Measurements from ENCODE around the gene NEK1.

Gene NEK1

DNA sequence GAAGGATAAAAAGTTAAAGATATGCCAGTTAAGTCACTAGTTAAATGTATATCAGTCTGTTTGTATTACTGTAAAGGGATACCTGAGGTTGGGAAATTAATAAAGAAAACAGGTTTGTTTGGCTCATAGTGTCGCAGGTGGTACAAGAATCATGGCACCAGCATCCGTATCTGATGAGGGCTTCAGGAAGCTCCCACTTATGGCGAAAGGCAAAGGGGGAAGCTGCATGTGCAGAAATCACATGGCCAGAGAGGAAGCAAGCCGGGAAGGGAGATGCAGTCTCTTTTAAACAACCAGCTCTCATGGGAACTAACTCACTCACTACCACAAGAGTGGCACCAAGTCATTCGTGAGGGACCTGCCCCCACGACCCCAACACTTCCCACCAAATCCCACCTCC lies 249.8 kb downstream of the NEK1 start:
- no peak for DNase-seq (ENCODE audit: low spot score)

DNA sequence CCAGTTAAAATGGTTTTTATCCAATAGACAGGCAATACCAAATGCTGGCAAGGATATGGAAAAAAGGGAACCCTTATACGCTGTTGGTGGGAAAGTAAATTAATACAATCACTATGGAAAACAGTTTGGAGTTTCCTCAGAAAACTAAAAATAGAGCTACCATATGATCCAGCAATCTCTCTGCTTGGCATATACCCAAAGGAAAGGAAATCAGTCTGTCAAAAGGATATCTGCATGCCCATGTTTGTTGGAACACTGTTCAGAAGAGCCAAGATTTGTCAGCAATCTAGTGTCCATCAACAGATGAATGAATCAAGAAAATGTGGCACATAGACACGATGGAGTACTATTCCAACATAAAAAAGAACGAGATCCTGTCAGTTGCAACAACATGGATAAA lies 250.6 kb downstream of the NEK1 start:
- DNase-seq (ENCODE audit: low spot score), result no peak

DNA sequence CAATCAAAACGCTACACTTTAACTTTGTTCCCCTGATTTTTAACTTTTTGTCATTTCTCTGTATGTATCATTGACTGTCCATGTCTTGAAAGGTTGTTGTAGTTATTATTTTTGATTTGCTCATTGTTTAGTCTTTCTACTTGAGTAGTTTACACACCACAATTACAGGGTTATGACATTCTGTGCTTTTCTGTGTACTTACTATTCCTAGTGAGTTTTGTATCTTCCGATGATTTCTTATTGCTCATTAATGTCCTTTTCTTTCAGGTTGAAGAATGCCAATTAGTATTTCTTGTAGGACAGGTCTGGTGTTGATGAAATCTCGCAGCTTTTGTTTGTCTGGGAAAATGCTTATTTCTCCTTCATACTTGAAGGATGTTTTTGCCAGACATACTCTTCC lies 252.4 kb downstream of the NEK1 start:
- DNase-seq (ENCODE audit: low spot score), result no peak

DNA sequence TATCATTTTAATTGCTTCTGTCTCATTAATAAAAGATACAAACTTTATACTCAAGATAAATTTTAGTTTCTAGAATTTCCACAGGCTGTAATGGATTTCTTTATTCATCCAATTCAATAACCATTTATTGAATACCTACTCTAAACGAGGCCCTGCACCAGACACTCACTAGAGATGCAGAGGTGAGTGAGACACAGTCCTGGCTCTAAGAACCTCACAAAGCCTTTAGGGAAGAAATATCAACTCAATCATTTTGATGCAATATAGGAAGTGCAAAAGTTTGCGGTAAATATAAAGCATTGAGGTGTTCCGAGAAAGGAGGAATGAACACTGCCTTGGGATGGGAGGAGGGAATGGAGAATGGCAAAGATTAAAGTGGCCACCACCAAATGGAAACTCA lies 260.0 kb downstream of the NEK1 start:
- no peak for DNase-seq (ENCODE audit: low spot score)

DNA sequence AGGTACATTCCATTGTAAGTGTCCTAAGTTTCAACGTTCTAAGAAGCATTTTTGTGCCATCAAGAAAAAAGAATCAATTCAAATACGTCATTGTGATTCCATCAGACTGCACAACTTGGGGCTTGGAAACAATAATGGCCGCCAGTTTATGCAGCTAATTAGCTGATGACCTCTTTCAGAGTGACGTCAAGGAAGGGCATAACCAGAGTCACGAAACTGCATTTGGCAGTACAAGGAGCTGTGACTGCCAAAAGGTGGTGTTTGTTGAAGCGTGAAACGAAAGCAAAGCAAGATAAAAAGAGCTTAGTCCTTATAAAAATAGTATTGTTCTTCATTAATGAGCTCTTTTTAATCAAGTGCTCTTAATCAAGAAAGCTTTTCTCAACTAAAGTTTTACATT lies 260.5 kb downstream of the NEK1 start:
- no peak for DNase-seq (ENCODE audit: low spot score)

DNA sequence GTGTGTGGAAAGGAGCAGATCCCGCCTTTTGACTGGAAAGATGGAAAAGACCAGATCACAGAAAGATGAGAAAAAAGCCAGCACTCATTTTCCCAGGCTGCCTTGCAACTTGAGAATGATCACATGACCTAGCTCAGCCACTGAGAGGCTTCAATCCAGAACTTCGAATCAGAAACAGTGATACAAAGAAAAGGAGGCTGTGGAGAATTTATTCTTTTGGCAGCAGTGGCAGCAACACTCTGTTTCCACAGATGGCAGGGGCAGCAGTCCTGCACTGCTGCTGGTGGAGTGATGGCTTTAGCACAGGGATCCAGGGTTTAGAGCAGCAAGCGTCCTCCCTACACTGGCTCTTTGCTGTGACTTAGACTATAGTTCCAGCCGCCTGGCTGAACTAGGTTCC lies 263.8 kb downstream of the NEK1 start:
- no peak for DNase-seq (ENCODE audit: low spot score)

DNA sequence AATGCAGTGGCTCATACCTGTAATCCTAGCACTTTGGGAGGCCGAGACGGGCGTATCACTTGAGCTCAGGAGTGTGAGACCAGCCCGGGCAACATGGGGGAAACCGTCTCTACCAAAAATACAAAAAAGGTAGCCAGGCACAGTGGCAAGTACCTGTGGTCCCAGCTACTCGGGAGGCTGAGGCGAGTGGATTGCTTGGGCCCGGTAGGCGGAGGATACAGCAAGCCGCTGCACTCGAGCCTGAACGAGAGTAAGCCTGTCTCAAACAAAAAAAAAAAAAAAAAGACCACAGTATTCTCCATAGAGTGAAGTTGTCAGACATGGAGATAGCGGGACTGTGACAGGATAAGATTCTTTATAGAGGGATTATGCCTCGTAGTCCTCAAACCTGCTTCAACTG lies 265.5 kb downstream of the NEK1 start:
- no peak for DNase-seq (ENCODE audit: low spot score)

DNA sequence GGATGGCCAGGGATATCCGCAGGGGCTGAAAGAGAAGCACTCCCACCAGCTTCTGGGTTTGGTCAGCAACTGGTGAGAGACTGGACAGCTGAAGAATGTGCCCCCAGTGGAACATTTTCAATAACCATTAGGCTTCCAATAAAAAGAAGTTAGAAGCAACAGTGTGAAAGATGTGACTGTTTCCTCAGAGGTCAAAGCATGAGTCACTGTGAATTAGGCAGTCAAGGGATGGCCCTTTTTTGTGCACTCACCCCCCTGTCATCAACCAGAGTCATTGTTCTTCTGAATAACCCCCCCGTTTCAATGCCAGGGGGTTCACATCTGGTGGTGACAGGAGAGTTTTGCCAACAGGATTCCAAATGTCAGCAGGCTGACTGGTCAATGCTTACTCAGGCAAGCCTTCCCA lies 267.1 kb downstream of the NEK1 start:
- no peak for DNase-seq (ENCODE audit: low spot score)
